Tibial nerve (tissue), 4 donors: ENCODE measurements around the gene PIEZO2.

Experiments
- EP300 ChIP-seq, 2 donors: sonication (generic); formaldehyde crosslinking; IDR thresholded peaks; one replicate each; pipeline ENCODE4 v1.6.1; 2017; ENCODE audit warnings: antibody characterized with exemption in 2 of 2, mild to moderate bottlenecking in 1 of 2
- POLR2A ChIP-seq, 2 donors: fragments of 450-650 bp; IDR thresholded peaks; one replicate each; pipeline ENCODE4 v1.6.1; 2017; ENCODE audit warnings: antibody characterized with exemption in 2 of 2, mild to moderate bottlenecking in 2 of 2, moderate library complexity in 2 of 2
- TF ChIP-seq, protein P1 (sequence below), 5 experiments: fragments of 200-600 bp in 3 of 5; fragments of 450-650 bp in 2 of 5; sonication (generic) in 3 of 5; IDR thresholded peaks; one replicate each; pipeline ENCODE4 v1.5.1; 2016 to 2019; ENCODE audit warnings: antibody characterized with exemption in 5 of 5, mild to moderate bottlenecking in 3 of 5, moderate library complexity in 2 of 5

GRCh38 chr18:11009869-11010268 lies 139.5 kb downstream of the PIEZO2 start:
- TF ChIP-seq, protein P1, sequence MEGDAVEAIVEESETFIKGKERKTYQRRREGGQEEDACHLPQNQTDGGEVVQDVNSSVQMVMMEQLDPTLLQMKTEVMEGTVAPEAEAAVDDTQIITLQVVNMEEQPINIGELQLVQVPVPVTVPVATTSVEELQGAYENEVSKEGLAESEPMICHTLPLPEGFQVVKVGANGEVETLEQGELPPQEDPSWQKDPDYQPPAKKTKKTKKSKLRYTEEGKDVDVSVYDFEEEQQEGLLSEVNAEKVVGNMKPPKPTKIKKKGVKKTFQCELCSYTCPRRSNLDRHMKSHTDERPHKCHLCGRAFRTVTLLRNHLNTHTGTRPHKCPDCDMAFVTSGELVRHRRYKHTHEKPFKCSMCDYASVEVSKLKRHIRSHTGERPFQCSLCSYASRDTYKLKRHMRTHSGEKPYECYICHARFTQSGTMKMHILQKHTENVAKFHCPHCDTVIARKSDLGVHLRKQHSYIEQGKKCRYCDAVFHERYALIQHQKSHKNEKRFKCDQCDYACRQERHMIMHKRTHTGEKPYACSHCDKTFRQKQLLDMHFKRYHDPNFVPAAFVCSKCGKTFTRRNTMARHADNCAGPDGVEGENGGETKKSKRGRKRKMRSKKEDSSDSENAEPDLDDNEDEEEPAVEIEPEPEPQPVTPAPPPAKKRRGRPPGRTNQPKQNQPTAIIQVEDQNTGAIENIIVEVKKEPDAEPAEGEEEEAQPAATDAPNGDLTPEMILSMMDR (IDR thresholded peaks at IDR 0.05), result no peak
- no peak for TF ChIP-seq POLR2A (IDR thresholded peaks at IDR 0.05)
- TF ChIP-seq EP300 (IDR thresholded peaks at IDR 0.05), result no peak
